HS-5 (cell line): ENCODE results near the gene PHYH.
"Not testable (repeated sequence)": the region's sequence is repeated elsewhere in the genome, so short reads cannot be mapped to it uniquely, and the experiment has no call there.

ENCODE experiments used
- DNase-seq: peaks from one replicate; pipeline ENCODE4 v3.0.0-alpha.2; 2012; ENCODE audit warnings: low read depth

Gene PHYH

GRCh38 chr10:13299437-13300287, at the start of gene PHYH:
PHYH (minus strand) TSS chr10:13300064; CDS start chr10:13300042, 22 bp downstream.
- DNase-seq: no peak

- DNase-seq: no peak
Measured at GRCh38 chr10:13348216-13349017, 48.6 kb upstream of the PHYH start, which contains the start of gene SEPHS1. SEPHS1 (minus strand) TSS chr10:13348293; CDS start chr10:13344950, 3,343 bp downstream.

GRCh38 chr10:13347500-13348156, 47.8 kb upstream of the PHYH start:
- no peak for DNase-seq

- DNase-seq: no peak
Measured at GRCh38 chr10:13347043-13347499, 47.2 kb upstream of the PHYH start.

- no peak for DNase-seq
Measured at GRCh38 chr10:13346283-13347042, 46.6 kb upstream of the PHYH start.

GRCh38 chr10:13340626-13341376, 40.9 kb upstream of the PHYH start:
- no peak for DNase-seq

GRCh38 chr10:13340068-13340467, 40.2 kb upstream of the PHYH start:
- no peak for DNase-seq

GRCh38 chr10:13338390-13339110, 38.7 kb upstream of the PHYH start:
- no peak for DNase-seq

GRCh38 chr10:13337827-13338196, 37.9 kb upstream of the PHYH start:
- no peak for DNase-seq

- DNase-seq: no peak
Measured at GRCh38 chr10:13337128-13337826, 37.4 kb upstream of the PHYH start.

GRCh38 chr10:13335881-13336280, 36.0 kb upstream of the PHYH start:
- no peak for DNase-seq

- DNase-seq: no peak
Measured at GRCh38 chr10:13334556-13334955, 34.7 kb upstream of the PHYH start.

GRCh38 chr10:13331646-13332045, 31.8 kb upstream of the PHYH start:
- no peak for DNase-seq

- DNase-seq: not testable (repeated sequence)
Measured at GRCh38 chr10:13330980-13331379, 31.1 kb upstream of the PHYH start.

- DNase-seq: no peak
Measured at GRCh38 chr10:13329565-13329964, 29.7 kb upstream of the PHYH start.

GRCh38 chr10:13328613-13329012, 28.7 kb upstream of the PHYH start:
- no peak for DNase-seq

GRCh38 chr10:13328126-13328525, 28.3 kb upstream of the PHYH start:
- DNase-seq: no peak

GRCh38 chr10:13327534-13327933, 27.7 kb upstream of the PHYH start:
- no peak for DNase-seq

GRCh38 chr10:13322615-13323148, 22.8 kb upstream of the PHYH start:
- DNase-seq: no peak
